Sigmoid colon (tissue), 4 donors: ENCODE measurements around the gene HCN4.

Source experiments
- CTCF ChIP-seq, 4 experiments: fragments of 450-650 bp in 3 of 4; fragments of 200-600 bp in 1 of 4; IDR thresholded peaks; one replicate each; pipeline ENCODE4 v1.5.1; 2016 to 2019; ENCODE audit warnings: antibody characterized with exemption in 4 of 4, mild to moderate bottlenecking in 3 of 4, moderate library complexity in 2 of 4
- EP300 ChIP-seq, 4 donors: sonication (generic); formaldehyde crosslinking; IDR thresholded peaks; one replicate each; pipeline ENCODE4 v1.6.1; 2017; ENCODE audit warnings: antibody characterized with exemption in 4 of 4
- POLR2A ChIP-seq, 2 donors: fragments of 450-650 bp; IDR thresholded peaks; one replicate each; pipeline ENCODE4 v1.6.1; 2016; ENCODE audit warnings: antibody characterized with exemption in 2 of 2, mild to moderate bottlenecking in 2 of 2, moderate library complexity in 2 of 2
- POLR2AphosphoS5 ChIP-seq, 4 donors: sonication (generic); formaldehyde crosslinking; IDR thresholded peaks; one replicate each; pipeline ENCODE4 v1.6.1; 2017; ENCODE audit warnings: antibody characterized with exemption in 4 of 4

GRCh38 chr15:73352082-73352481 is 16.7 kb downstream of the HCN4 start:
- TF ChIP-seq CTCF (IDR thresholded peaks at IDR 0.05) (no peak), POLR2AphosphoS5 (IDR thresholded peaks at IDR 0.05) (no peak), POLR2A (IDR thresholded peaks at IDR 0.05) (no peak), EP300 (IDR thresholded peaks at IDR 0.05) (no peak)
